GM12864 (cell line): ENCODE data around the gene STIM1.

Experiments used
- DNase-seq: peaks from one replicate; pipeline ENCODE4 v3.0.0-alpha.2; 2011; ENCODE audit warnings: low read depth
- H3K4me3 ChIP-seq: 2 replicates; pipeline ENCODE4 v1.5.1; 2011; ENCODE audit warnings: mild to moderate bottlenecking, low read depth, low read length, control low read depth
- CTCF ChIP-seq: IDR thresholded peaks from 2 replicates; pipeline ENCODE4 v1.5.1; 2011; ENCODE audit warnings: low read depth, mild to moderate bottlenecking, moderate library complexity, low read length, control low read depth, inconsistent platforms; ENCODE audit errors: missing control alignments

The STIM1 gene

GRCh38 chr11:3815845-3816244, 39.6 kb upstream of the STIM1 start:
- no peak overlapping the region for H3K4me3 ChIP-seq
- no peak for TF ChIP-seq CTCF
- no peak for DNase-seq

- DNase-seq: no peak
- no peak for TF ChIP-seq CTCF
Measured at GRCh38 chr11:3816673-3817072, 38.8 kb upstream of the STIM1 start.

GRCh38 chr11:3817181-3817800, 38.2 kb upstream of the STIM1 start:
- H3K4me3 ChIP-seq: no peak overlapping the region
- TF ChIP-seq CTCF: no peak
- DNase-seq: no peak

More at GRCh38 chr11:3816673-3817072, 38.8 kb upstream of the STIM1 start:
- H3K4me3 ChIP-seq: no peak overlapping the region

- no peak for TF ChIP-seq CTCF
- DNase-seq: no peak
- no peak overlapping the region for H3K4me3 ChIP-seq
Measured at GRCh38 chr11:3820971-3821370, 34.5 kb upstream of the STIM1 start.

- TF ChIP-seq CTCF: no peak
- no peak for DNase-seq
- H3K4me3 ChIP-seq: no peak overlapping the region
Measured at GRCh38 chr11:3822312-3822711, 33.2 kb upstream of the STIM1 start.

- no peak for DNase-seq
- TF ChIP-seq CTCF: no peak
- H3K4me3 ChIP-seq: no peak overlapping the region
Measured at GRCh38 chr11:3823303-3823702, 32.2 kb upstream of the STIM1 start.
